Breast epithelium (tissue), 4 donors: Measurements from ENCODE around the gene NDC1. TPM values are rescaled to one million over a fixed set of nuclear protein-coding genes. Genes with fewer than 3 reads are reported as not detected.

Source experiments
- DNase-seq, 2 donors: peaks; one replicate each; pipeline ENCODE4 v3.0.0-alpha.2; 2019; ENCODE audit warnings: low spot score in 2 of 2
- H3K27ac ChIP-seq, 2 donors: fragments of 200-600 bp; sonication (generic) in 1 of 2; one replicate each; pipeline ENCODE4 v1.5.1; 2016 to 2019; ENCODE audit warnings: mild to moderate bottlenecking in 1 of 2
- H3K27me3 ChIP-seq, 2 donors: fragments of 200-600 bp; sonication (generic) in 1 of 2; one replicate each; pipeline versions ENCODE4 v1.5.1 to v1.6.0; 2017 to 2019; ENCODE audit warnings: control low read depth in 1 of 2, mild to moderate bottlenecking in 1 of 2
- H3K36me3 ChIP-seq: fragments of 200-600 bp; one replicate; pipeline ENCODE4 v1.5.1; 2019
- H3K4me1 ChIP-seq, 2 donors: fragments of 200-600 bp; sonication (generic); one replicate each; pipeline ENCODE4 v1.5.1; 2016 to 2019; ENCODE audit warnings: control low read depth in 1 of 2
- H3K4me3 ChIP-seq, 3 donors: fragments of 200-600 bp; sonication (generic); 1 replicate in 2 of 3; 2 replicates in 1 of 3; pipeline ENCODE4 v1.5.1; 2016 to 2019; ENCODE audit warnings: mild to moderate bottlenecking in 3 of 3, moderate library complexity in 2 of 3
- H3K9me3 ChIP-seq, 2 donors: fragments of 200-600 bp; sonication (generic) in 1 of 2; one replicate each; pipeline ENCODE4 v1.5.1; 2016 to 2019; ENCODE audit warnings: control low read depth in 1 of 2
- POLR2A ChIP-seq: fragments of 450-650 bp; IDR thresholded peaks from one replicate; pipeline ENCODE4 v1.6.1; 2016; ENCODE audit warnings: antibody characterized with exemption, mild to moderate bottlenecking, moderate library complexity
- POLR2AphosphoS5 ChIP-seq, 3 donors: sonication (generic); formaldehyde crosslinking; IDR thresholded peaks; one replicate each; pipeline ENCODE4 v1.6.1; 2017; ENCODE audit warnings: antibody characterized with exemption in 3 of 3
- intact Hi-C: fragments of 100-400 bp; cut with DNase I; formaldehyde crosslinking; loops from one replicate; pipeline ENCODE4 v1.15.1; 2023; ENCODE audit warnings: low total_unique reads
- total RNA-seq, 3 donors: library from RNA; depleted of rRNA; stranded (reverse); fragments of >200 nt; gene quantifications; one replicate each; pipeline ENCODE4 v1.1.0, GENCODE V29; 2016
- TF ChIP-seq, protein P1 (sequence below), 3 donors: fragments of 450-650 bp; IDR thresholded peaks; one replicate each; pipeline ENCODE4 v1.5.1; 2016 to 2017; ENCODE audit warnings: antibody characterized with exemption in 3 of 3, mild to moderate bottlenecking in 3 of 3, moderate library complexity in 3 of 3

NDC1 gene
- total RNA-seq, 3 donors from 2014 or later, result 10.9 to 18.4 (median 12.8) TPM

DNA sequence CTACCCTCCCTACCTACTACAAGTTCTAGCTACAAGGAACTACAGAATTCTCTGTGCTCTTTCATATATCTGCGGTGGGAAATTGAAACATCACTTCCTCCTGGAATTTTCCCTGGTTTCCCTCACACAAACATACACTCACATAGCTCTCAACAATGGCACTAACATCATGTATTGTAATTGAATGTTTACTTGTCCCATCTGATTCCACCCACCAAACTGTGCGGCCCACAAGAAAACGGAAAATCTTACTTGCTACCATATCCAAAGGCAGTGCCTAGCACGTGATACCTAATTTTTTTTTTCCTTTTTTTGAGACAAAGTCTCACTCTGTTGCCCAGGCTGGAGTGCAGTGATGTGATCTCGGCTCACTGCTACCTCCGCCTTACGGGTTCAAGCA, 33.9 kb downstream of the NDC1 start:
- intact Hi-C loops, result loop anchor here (5.0 kb wide), 1 partner anchor 183 kb away; no protein-coding TSS in a partner anchor
- no peaks in the 10 kb centered on the region for H3K36me3 ChIP-seq

DNA sequence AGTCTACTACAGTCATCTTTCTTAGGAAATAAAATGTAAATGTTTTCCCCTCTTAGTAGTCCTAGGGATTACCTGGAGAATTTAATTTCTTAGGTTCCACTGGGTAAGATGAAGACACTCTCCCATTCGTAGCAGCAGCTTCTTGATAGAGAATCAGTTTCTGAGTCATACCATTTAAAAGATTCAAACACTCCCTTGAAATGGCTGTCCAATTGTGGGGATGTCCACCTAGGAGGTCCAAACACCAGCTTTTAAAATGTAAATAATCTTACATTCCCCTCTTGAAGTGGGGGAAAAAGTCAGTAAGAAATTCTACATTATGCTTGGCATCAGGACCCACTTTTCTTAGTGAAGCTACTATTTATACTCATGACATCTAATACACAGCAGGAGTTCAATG, 37.5 kb downstream of the NDC1 start:
- Histone ChIP-seq H3K4me1 (no peaks in the 10 kb centered on the region), H3K36me3 (no peaks in the 10 kb centered on the region), H3K27ac (no peak overlapping the region), H3K4me3 (no peak overlapping the region), H3K9me3 (no peaks in the 10 kb centered on the region), H3K27me3 (no peaks in the 10 kb centered on the region)
- TF ChIP-seq, protein P1, sequence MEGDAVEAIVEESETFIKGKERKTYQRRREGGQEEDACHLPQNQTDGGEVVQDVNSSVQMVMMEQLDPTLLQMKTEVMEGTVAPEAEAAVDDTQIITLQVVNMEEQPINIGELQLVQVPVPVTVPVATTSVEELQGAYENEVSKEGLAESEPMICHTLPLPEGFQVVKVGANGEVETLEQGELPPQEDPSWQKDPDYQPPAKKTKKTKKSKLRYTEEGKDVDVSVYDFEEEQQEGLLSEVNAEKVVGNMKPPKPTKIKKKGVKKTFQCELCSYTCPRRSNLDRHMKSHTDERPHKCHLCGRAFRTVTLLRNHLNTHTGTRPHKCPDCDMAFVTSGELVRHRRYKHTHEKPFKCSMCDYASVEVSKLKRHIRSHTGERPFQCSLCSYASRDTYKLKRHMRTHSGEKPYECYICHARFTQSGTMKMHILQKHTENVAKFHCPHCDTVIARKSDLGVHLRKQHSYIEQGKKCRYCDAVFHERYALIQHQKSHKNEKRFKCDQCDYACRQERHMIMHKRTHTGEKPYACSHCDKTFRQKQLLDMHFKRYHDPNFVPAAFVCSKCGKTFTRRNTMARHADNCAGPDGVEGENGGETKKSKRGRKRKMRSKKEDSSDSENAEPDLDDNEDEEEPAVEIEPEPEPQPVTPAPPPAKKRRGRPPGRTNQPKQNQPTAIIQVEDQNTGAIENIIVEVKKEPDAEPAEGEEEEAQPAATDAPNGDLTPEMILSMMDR (IDR thresholded peaks at IDR 0.05), result no peak
- TF ChIP-seq POLR2AphosphoS5 (IDR thresholded peaks at IDR 0.05) (no peak), POLR2A (no peak)
- intact Hi-C loops, result loop anchor here (5.0 kb wide), 1 partner anchor 187 kb away; no protein-coding TSS in a partner anchor
- no peak for DNase-seq

More for the DNA sequence above, 33.9 kb downstream of the NDC1 start:
- H3K9me3 ChIP-seq, result no peaks in the 10 kb centered on the region
- H3K4me3 ChIP-seq, result no peak overlapping the region
- DNase-seq, result no peak
- H3K27ac ChIP-seq, result no peak overlapping the region
- no peaks in the 10 kb centered on the region for H3K4me1 ChIP-seq
- TF ChIP-seq POLR2AphosphoS5 (IDR thresholded peaks at IDR 0.05) (no peak), POLR2A (no peak)
- TF ChIP-seq, protein P1 (IDR thresholded peaks at IDR 0.05), result no peak
- no peaks in the 10 kb centered on the region for H3K27me3 ChIP-seq

DNA sequence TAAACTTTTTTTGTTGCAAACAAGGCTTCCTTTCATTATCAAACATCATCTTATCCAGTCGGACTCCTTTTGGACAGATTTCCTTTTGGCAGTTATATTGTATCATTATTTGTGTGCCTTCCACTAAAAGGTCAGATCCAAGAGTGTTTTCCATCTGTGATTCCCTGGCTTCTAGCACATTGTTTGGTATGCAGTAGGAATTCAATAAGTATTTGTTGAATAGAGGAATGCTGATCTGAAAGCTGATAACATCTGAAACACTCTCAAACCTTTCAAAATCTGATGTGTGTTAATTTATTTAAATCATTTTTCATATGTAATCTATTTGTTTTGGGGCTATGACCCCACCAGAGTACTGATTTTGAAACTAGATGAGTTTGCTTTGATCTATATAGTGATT, 39.0 kb downstream of the NDC1 start:
- Histone ChIP-seq H3K36me3 (no peaks in the 10 kb centered on the region), H3K4me1 (no peaks in the 10 kb centered on the region), H3K4me3 (no peak overlapping the region), H3K9me3 (no peaks in the 10 kb centered on the region), H3K27me3 (no peaks in the 10 kb centered on the region), H3K27ac (no peak overlapping the region)
- DNase-seq, result no peak
- TF ChIP-seq, protein P1 (IDR thresholded peaks at IDR 0.05), result no peak
- TF ChIP-seq POLR2A (no peak), POLR2AphosphoS5 (IDR thresholded peaks at IDR 0.05) (no peak)
- intact Hi-C loops, result no loop called here

DNA sequence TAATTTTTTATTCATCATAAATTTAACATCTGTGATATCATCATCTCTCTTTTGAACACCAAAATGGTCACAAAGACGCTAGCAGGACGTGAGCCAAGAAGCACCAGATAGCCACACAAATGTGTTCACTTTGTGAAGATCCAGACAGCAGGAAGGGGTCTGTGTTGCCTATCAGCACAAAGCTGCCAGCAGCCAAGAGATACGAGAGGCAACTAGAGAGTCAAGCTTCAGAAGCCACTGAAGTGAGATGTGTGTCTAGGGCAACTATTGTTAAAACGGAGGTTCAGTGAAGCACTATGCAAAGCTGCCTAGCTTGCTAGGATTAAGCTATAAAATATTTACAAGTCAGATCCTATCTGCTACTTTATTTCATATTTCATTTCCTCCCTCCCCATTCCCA, 45.3 kb downstream of the NDC1 start:
- intact Hi-C loops, result no loop called here
- TF ChIP-seq, protein P1 (IDR thresholded peaks at IDR 0.05), result no peak
- TF ChIP-seq POLR2AphosphoS5 (IDR thresholded peaks at IDR 0.05) (no peak), POLR2A (no peak)

DNA sequence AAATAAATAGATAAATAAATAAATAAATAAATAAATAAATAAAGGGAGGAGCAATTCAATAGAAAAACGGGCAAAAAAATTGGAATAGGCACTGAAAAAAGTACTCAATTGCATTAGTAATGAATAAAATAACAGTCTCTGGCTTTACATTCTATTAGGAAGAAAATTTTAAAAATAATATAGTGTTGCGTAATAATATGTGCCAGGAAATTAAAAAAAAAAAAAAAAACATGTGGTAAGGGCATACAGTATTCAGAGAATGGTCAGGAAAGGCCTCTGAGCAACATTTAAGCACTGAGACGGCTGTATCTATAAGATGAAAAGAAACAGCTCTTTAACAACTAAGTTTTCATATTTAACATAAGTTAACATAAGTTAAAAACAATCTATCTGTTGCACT, 50.4 kb downstream of the NDC1 start:
- Histone ChIP-seq H3K36me3 (peaks cover 6% of the 10 kb centered on the region), H3K27ac (no peak overlapping the region), H3K4me3 (no peak overlapping the region), H3K9me3 (no peaks in the 10 kb centered on the region), H3K27me3 (no peaks in the 10 kb centered on the region), H3K4me1 (no peaks in the 10 kb centered on the region)
- DNase-seq, result no peak
- intact Hi-C loops, result no loop called here
- no peak for TF ChIP-seq POLR2AphosphoS5 (IDR thresholded peaks at IDR 0.05)
- TF ChIP-seq POLR2A, result no peak
- TF ChIP-seq, protein P1 (IDR thresholded peaks at IDR 0.05), result no peak

More for the DNA sequence above, 45.3 kb downstream of the NDC1 start:
- no peaks in the 10 kb centered on the region for H3K9me3 ChIP-seq
- DNase-seq, result no peak
- no peaks in the 10 kb centered on the region for H3K4me1 ChIP-seq
- H3K36me3 ChIP-seq, result peaks cover 6% of the 10 kb centered on the region
- no peaks in the 10 kb centered on the region for H3K27me3 ChIP-seq
- no peak overlapping the region for H3K4me3 ChIP-seq
- H3K27ac ChIP-seq, result no peak overlapping the region
